ENCODE data around the gene LYZL1.

DNA sequence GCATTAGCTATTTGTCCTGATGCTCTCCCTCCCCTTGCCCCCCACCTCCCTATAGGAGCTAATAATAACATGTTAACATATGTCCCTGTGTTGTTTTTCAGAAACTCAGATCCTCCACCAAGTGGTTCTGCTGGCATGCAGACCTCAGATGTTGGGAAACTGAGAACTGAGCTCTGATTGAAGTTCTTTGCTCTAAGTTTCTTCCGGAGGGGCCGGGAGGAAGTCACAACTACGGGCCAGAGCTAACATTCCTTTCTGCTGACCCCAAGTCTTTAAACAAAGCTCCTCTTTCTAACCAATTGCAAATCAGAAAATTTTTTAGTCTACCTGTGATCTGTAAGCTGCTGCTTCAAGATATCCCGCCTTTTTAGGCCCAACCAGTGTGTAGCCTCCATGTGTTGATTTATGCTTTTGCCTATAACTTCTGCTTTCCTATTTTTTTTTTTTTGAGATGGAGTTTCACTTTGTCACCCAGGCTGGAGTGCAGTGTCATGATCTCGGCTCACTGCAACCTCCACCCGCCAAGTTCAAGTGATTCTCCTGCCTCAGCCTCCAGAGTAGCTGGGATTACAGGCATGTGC lies 66.6 kb downstream of the LYZL1 start:
- TF ChIP-seq, protein P1, sequence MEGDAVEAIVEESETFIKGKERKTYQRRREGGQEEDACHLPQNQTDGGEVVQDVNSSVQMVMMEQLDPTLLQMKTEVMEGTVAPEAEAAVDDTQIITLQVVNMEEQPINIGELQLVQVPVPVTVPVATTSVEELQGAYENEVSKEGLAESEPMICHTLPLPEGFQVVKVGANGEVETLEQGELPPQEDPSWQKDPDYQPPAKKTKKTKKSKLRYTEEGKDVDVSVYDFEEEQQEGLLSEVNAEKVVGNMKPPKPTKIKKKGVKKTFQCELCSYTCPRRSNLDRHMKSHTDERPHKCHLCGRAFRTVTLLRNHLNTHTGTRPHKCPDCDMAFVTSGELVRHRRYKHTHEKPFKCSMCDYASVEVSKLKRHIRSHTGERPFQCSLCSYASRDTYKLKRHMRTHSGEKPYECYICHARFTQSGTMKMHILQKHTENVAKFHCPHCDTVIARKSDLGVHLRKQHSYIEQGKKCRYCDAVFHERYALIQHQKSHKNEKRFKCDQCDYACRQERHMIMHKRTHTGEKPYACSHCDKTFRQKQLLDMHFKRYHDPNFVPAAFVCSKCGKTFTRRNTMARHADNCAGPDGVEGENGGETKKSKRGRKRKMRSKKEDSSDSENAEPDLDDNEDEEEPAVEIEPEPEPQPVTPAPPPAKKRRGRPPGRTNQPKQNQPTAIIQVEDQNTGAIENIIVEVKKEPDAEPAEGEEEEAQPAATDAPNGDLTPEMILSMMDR (IDR thresholded peaks at IDR 0.05; ENCODE audit: low read depth, low read length): no peak
- TF ChIP-seq POLR2A (IDR thresholded peaks at IDR 0.05; ENCODE audit: extremely low read depth, insufficient read length): no peak

Data from NB4 (cell line).